MM.1S (cell line): ENCODE measurements around the gene NANS.

Experiments used
- CTCF ChIP-seq: fragments of 300-600 bp; sonication (generic); IDR thresholded peaks from 2 replicates; pipeline ENCODE4 v1.5.1; 2016; ENCODE audit warnings: antibody characterized with exemption, low read length, mixed read lengths
- EZH2 ChIP-seq: fragments of 300-600 bp; sonication (generic); optimal IDR thresholded peaks from 2 replicates; pipeline ENCODE3; 2017; ENCODE audit warnings: low read depth, mild to moderate bottlenecking, antibody characterized with exemption, low read length, mixed read lengths

- no peak for TF ChIP-seq CTCF
- no peak for TF ChIP-seq EZH2
Observed at GRCh38 chr9:98099346-98099745, 42.8 kb downstream of the NANS start.
